GM23338 (cell line): ENCODE data around the gene NUDT2. TPM values are rescaled to one million over a fixed set of nuclear protein-coding genes. Genes with fewer than 3 reads are reported as not detected.

Experiments used
- ATAC-seq: fragments of 200-7000 bp; cut with Tn5 transposase; 3 replicates; pipeline ENCODE4 v1.9.1; 2020
- DNase-seq: peaks from one replicate; pipeline ENCODE4 v3.0.0-alpha.2; 2015; ENCODE audit warnings: low spot score
- H2AFZ ChIP-seq: fragments of 200-600 bp; sonication (generic); 2 replicates; pipeline ENCODE4 v1.8.0; 2016; ENCODE audit warnings: antibody characterized with exemption, mild to moderate bottlenecking, moderate library complexity
- H3F3A ChIP-seq: fragments of 200-600 bp; sonication (generic); replicated peaks from 2 replicates; pipeline ENCODE4 v1.8.0; 2017; ENCODE audit warnings: antibody characterized with exemption, mixed run types, low read depth
- H3K27ac ChIP-seq: fragments of 200-600 bp; sonication (generic); 2 replicates; pipeline ENCODE4 v1.6.1; 2016; ENCODE audit warnings: low read depth
- H3K27me3 ChIP-seq: fragments of 200-600 bp; sonication (generic); 2 replicates; pipeline ENCODE4 v1.8.0; 2016; ENCODE audit warnings: mild to moderate bottlenecking, mixed run types, moderate library complexity; ENCODE audit not compliant: insufficient read depth
- H3K36me3 ChIP-seq: fragments of 200-600 bp; sonication (generic); 2 replicates; pipeline ENCODE4 v1.8.0; 2016; ENCODE audit warnings: mild to moderate bottlenecking; ENCODE audit not compliant: insufficient read depth
- H3K4me1 ChIP-seq: fragments of 200-600 bp; sonication (generic); 2 replicates; pipeline ENCODE4 v1.8.0; 2016; ENCODE audit warnings: mild to moderate bottlenecking, moderate library complexity; ENCODE audit not compliant: insufficient read depth
- H3K4me2 ChIP-seq: fragments of 200-600 bp; sonication (generic); 2 replicates; pipeline ENCODE4 v1.7.1; 2017; ENCODE audit warnings: mixed run types
- H3K4me3 ChIP-seq: fragments of 200-600 bp; sonication (generic); 2 replicates; pipeline ENCODE4 v1.6.1; 2016; ENCODE audit warnings: mixed run types
- H3K79me2 ChIP-seq: fragments of 200-600 bp; sonication (generic); replicated peaks from 2 replicates; pipeline ENCODE4 v1.8.0; 2017; ENCODE audit warnings: mild to moderate bottlenecking; ENCODE audit not compliant: insufficient read depth
- H3K9me2 ChIP-seq: fragments of 200-600 bp; sonication (generic); 2 replicates; pipeline ENCODE4 v1.8.0; 2017; ENCODE audit not compliant: insufficient read depth
- H4K20me1 ChIP-seq: fragments of 200-600 bp; sonication (generic); replicated peaks from 2 replicates; pipeline ENCODE4 v1.8.0; 2017; ENCODE audit warnings: mild to moderate bottlenecking; ENCODE audit not compliant: insufficient read depth
- H3K27ac Mint-ChIP-seq: 2 replicates; pipeline ENCODE4 v1.8.0; 2020; ENCODE audit warnings: inconsistent platforms, mild to moderate bottlenecking, moderate library complexity, mixed read lengths
- H3K27me3 Mint-ChIP-seq: 3 replicates; pipeline ENCODE4 v1.8.0; 2022; ENCODE audit warnings: low read depth, mild to moderate bottlenecking, moderate library complexity, mixed read lengths, inconsistent platforms; ENCODE audit not compliant: insufficient read depth, poor library complexity
- H3K36me3 Mint-ChIP-seq: 3 replicates; pipeline ENCODE4 v1.8.0; 2021; ENCODE audit warnings: low read depth, mild to moderate bottlenecking, inconsistent platforms, moderate library complexity, mixed read lengths
- H3K4me1 Mint-ChIP-seq: 3 replicates; pipeline ENCODE4 v1.8.0; 2020; ENCODE audit warnings: mild to moderate bottlenecking, inconsistent platforms, mixed read lengths
- H3K4me3 Mint-ChIP-seq: 3 replicates; pipeline ENCODE4 v1.8.0; 2021; ENCODE audit warnings: moderate library complexity, mild to moderate bottlenecking, inconsistent platforms, mixed read lengths
- H3K9me3 Mint-ChIP-seq: 3 replicates; pipeline ENCODE4 v1.8.0; 2020; ENCODE audit warnings: moderate library complexity, mild to moderate bottlenecking, inconsistent platforms, mixed read lengths
- CREB1 ChIP-seq: fragments of 250-450 bp; sonication (Bioruptor Pico); IDR thresholded peaks from 2 replicates; pipeline ENCODE4 v1.5.0; 2020; ENCODE audit warnings: low read depth, mild to moderate bottlenecking, moderate library complexity
- CTCF ChIP-seq, 2 experiments: fragments of 200-600 bp in 1 of 2; sonication (generic) in 1 of 2; conservative IDR thresholded peaks; 2 replicates each; pipeline versions ENCODE4 v1.5.1 to v1.6.1; 2016 to 2017; ENCODE audit warnings: antibody characterized with exemption in 2 of 2, low read depth in 2 of 2, mild to moderate bottlenecking in 2 of 2, moderate library complexity in 1 of 2
- ETS1 ChIP-seq: IDR thresholded peaks from 2 replicates; pipeline ENCODE4 v1.6.1; 2016; ENCODE audit warnings: antibody characterized with exemption
- EZH2 ChIP-seq: fragments of 200-600 bp; sonication (generic); IDR thresholded peaks from one replicate; pipeline ENCODE4 v1.8.0; 2017; ENCODE audit warnings: antibody characterized with exemption, mild to moderate bottlenecking, low read depth; ENCODE audit not compliant: unreplicated experiment
- JUNB ChIP-seq: IDR thresholded peaks from one replicate; pipeline ENCODE4 v1.6.1; 2016; ENCODE audit warnings: antibody characterized with exemption; ENCODE audit not compliant: unreplicated experiment
- ZNF114 ChIP-seq: fragments of 250-450 bp; sonication (Bioruptor Pico); IDR thresholded peaks from 2 replicates; pipeline ENCODE4 v1.5.0; 2020; ENCODE audit warnings: mild to moderate bottlenecking, moderate library complexity
- ZNF331 ChIP-seq: fragments of 250-450 bp; sonication (Bioruptor Pico); IDR thresholded peaks from 2 replicates; pipeline ENCODE4 v1.5.0; 2020; ENCODE audit warnings: low read depth, mild to moderate bottlenecking, moderate library complexity
- ZNF462 ChIP-seq: fragments of 250-450 bp; sonication (Bioruptor Pico); IDR thresholded peaks from 2 replicates; pipeline ENCODE4 v1.5.0; 2020; ENCODE audit warnings: mild to moderate bottlenecking, moderate library complexity
- polyA plus RNA-seq: library from polyadenylated mRNA; unstranded; fragments of >200 nt; fragmentation: Nextera tagmentation; extraction: Ambion mirVana; gene quantifications from 2 replicates; pipeline ENCODE4 v1.2.1, GENCODE V29; 2016
- total RNA-seq: library from RNA; depleted of rRNA; stranded (reverse); fragments of >200 nt; shearing (Covaris generic); gene quantifications from 2 replicates; pipeline ENCODE4 v1.2.3, GENCODE V29; 2014

NUDT2 gene
- total and polyA plus RNA-seq, 2 experiments from 2014 or later, result 9.5 to 16.4 TPM

GRCh38 chr9:34341659-34342295 lies 12.4 kb downstream of the NUDT2 start (continued):
- no peak for TF ChIP-seq ZNF462

GRCh38 chr9:34343090-34343489 lies 13.7 kb downstream of the NUDT2 start:
- Mint-ChIP-seq H3K4me3 (no peak overlapping the region), H3K27ac (no peak overlapping the region), H3K36me3 (peaks cover 21% of the 10 kb centered on the region; the same call in 2 of the 3 replicates), H3K4me1 (peaks cover 4% of the 10 kb centered on the region; the same call in 1 of the 3 replicates), H3K9me3 (no peaks in the 10 kb centered on the region; the same call in 2 of the 3 replicates), H3K27me3 (peaks cover 9% of the 10 kb centered on the region)
- Histone ChIP-seq H3K27ac (no peak overlapping the region), H3K4me2 (no peak overlapping the region), H3K9me2 (no peaks in the 10 kb centered on the region), H3K4me3 (no peak overlapping the region), H3K27me3 (no peaks in the 10 kb centered on the region), H3K79me2 (no peaks in the 10 kb centered on the region), H2AFZ (no peak overlapping the region), H3K4me1 (no peaks in the 10 kb centered on the region), H4K20me1 (no peaks in the 10 kb centered on the region), H3K36me3 (no peaks in the 10 kb centered on the region), H3F3A (no peaks in the 10 kb centered on the region)
- ATAC-seq (no peak), DNase-seq (no peak)
- TF ChIP-seq JUNB (no peak), EZH2 (no peak), ETS1 (no peak), CREB1 (CRISPR knock-in tag) (no peak), ZNF114 (CRISPR knock-in tag) (no peak), CTCF (conservative IDR thresholded peaks at IDR 0.05; ENCODE audit: low read depth in 2 of 2) (no peak), ZNF331 (no peak)
